Activated CD4-positive, alpha-beta memory T cell treated with anti-CD3 and anti-CD28 coated beads for 36 hours (primary cell): ENCODE data around the gene ARSB. TPM values are rescaled to one million over a fixed set of nuclear protein-coding genes. Genes with fewer than 3 reads are reported as not detected.
"Not testable (repeated sequence)": the region's sequence is repeated elsewhere in the genome, so short reads cannot be mapped to it uniquely, and the experiment has no call there.

Experiments used
- CTCF ChIA-PET: fragments of 350-600 bp; sonication (Branson Sonifier 250); formaldehyde crosslinking; loops from one replicate; lab custom pipeline; 2021; ENCODE audit warnings: antibody characterized with exemption, inconsistent platforms; lab: Charles Lee
- POLR2A ChIA-PET: fragments of 350-600 bp; sonication (Branson Sonifier 250); formaldehyde crosslinking; loops from one replicate; lab custom pipeline; 2021; ENCODE audit warnings: antibody characterized with exemption; lab: Charles Lee
- DNase-seq: peaks from one replicate; pipeline ENCODE4 v3.0.0-alpha.2; 2020
- H3K27ac Mint-ChIP-seq: one replicate; pipeline ENCODE4 v1.8.0; 2021; ENCODE audit warnings: mixed read lengths
- H3K27me3 Mint-ChIP-seq: one replicate; pipeline ENCODE4 v1.8.0; 2021; ENCODE audit warnings: mixed read lengths
- H3K36me3 Mint-ChIP-seq: one replicate; pipeline ENCODE4 v1.8.0; 2021; ENCODE audit warnings: mixed read lengths
- H3K4me1 Mint-ChIP-seq: one replicate; pipeline ENCODE4 v1.8.0; 2021; ENCODE audit warnings: low read depth, mixed read lengths
- H3K4me3 Mint-ChIP-seq: one replicate; pipeline ENCODE4 v1.8.0; 2021; ENCODE audit warnings: mild to moderate bottlenecking, mixed read lengths
- H3K9me3 Mint-ChIP-seq: one replicate; pipeline ENCODE4 v1.8.0; 2021; ENCODE audit warnings: mixed read lengths
- intact Hi-C: fragments of 100-400 bp; cut with micrococcal nuclease; formaldehyde crosslinking; loops from one replicate; pipeline ENCODE4 v1.15.1; 2023
- total RNA-seq, 2 experiments: library from RNA; stranded (reverse); gene quantifications; one replicate each; pipeline ENCODE4 v1.2.3, GENCODE V29; 2021

The ARSB gene
- total RNA-seq, 2 experiments from 2014 or later = 9.3 to 9.9 TPM

DNA sequence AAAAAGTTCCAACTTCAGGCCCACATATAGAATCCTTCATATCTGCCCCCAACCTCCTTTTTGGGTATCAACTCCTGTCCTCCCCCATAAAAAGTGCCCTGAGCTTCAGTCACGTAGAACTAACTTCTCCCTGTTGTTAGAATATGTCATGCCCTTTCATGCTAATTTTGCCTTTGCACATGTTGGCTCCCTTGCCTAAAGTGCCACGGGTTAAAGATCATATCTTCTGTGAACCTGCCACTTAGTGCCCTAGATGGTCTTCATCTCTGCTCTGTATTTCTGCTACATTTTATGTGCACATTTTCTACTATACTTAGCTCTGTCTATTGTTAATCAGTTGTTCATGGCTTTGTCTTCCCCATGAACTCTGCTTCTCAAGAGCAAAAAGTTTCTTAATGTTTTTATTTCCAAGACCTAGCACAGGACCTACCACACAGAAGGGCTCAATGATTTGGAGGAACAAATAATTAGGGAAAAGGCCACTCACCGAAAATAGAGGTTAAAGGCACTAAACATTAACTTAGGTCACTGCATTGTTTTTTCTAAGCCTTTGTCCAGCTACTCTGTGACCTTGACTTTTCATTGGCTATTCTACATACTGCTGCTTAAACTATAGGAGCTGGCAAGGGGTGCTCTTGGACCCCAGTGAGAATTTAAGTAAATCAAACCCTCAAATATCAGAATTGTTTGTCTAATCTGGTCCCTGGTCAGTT is 94.3 kb downstream of the ARSB start:
- peaks cover 3% of the 10 kb centered on the region for H3K36me3 Mint-ChIP-seq
- intact Hi-C loops = no loop called here
- ChIA-PET POLR2A (no interaction called here), CTCF (no interaction called here)
- no peak overlapping the region for H3K27ac Mint-ChIP-seq
- H3K4me1 Mint-ChIP-seq = peaks cover 12% of the 10 kb centered on the region
- no peak for DNase-seq
- H3K9me3 Mint-ChIP-seq = no peaks in the 10 kb centered on the region
- H3K4me3 Mint-ChIP-seq = no peak overlapping the region
- H3K27me3 Mint-ChIP-seq = no peaks in the 10 kb centered on the region

DNA sequence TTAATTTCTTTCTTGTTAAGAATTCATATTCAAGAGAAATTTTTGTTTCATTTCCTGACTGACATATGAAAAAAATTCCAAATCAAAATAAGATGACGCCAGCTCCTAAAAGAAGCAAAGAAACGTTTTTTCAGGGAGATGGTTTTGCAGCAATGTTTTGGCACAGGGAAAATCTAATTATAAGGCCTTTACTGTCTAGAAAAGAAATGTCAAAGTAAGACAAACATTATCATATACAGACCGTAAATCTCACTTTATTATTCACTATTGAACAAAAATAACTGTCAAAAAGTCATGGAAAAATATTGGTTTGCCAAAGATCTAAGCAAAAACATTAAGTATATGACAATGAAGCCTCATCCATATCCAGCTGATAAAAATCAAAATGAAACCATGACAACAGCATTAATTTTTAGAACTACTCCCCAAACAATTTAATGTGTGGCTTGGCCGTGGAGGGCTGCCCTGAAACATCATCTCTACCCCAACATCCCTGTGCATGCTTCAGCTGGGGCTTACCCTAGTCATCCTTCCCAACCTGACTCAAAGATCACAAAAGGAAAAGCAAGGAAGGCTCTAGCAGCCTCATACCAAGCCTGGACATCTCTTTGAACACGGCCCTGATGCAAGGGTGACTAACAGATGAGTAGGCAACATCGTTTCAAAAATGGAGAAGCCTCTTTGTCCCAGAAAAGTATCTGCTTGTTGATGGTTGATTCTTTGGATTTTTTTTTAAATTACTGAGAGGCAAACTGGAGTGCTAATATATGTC is 95.6 kb downstream of the ARSB start:
- H3K27me3 Mint-ChIP-seq = no peaks in the 10 kb centered on the region
- no peak overlapping the region for H3K27ac Mint-ChIP-seq
- no peak overlapping the region for H3K4me3 Mint-ChIP-seq
- DNase-seq = no peak
- intact Hi-C loops = no loop called here
- H3K36me3 Mint-ChIP-seq = no peaks in the 10 kb centered on the region
- H3K9me3 Mint-ChIP-seq = no peaks in the 10 kb centered on the region
- ChIA-PET CTCF (interaction anchor here (0.8 to 1.2 kb wide), 2 partner anchors 10 to 131 kb away, joined by 3 to 4 read pairs; no protein-coding TSS in a partner anchor), POLR2A (no interaction called here)
- H3K4me1 Mint-ChIP-seq = peaks cover 12% of the 10 kb centered on the region

DNA sequence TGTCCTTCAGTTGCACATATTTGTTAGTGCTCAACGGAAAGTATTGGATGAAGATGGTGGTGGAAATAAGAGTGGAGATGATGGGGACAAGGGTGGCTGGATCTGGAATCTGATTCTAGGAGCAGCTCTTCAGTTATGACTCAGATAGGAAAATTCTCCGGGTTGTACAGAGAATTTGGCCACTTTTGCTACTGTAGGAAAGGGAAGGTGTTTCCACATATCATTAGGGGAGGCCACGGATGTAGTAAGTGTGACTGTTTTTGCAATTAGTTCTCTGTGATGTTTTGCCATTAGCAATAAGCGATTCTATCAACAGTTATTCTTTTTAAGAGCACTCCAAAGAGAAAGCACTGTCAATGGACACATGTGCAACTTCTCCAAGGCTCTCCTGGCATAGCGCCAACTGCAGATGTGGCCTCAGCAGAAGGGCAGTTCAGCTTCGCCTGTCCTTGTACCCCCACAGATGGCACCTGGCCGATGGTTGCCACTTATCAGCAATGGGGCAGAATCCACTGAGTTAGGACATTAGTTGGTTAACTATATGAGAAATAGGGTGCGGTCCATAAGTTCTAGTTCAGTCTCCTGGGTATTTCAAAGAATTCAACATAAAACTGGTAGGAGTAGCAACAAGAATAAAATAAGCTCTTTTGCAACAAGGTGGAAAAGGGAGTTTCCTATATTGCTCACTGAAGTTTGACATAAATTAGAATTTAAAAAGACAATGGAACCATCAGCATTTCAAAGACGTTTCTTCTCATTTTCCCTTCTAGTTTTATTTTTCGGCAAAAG is 96.3 kb downstream of the ARSB start:
- no peak for DNase-seq
- H3K9me3 Mint-ChIP-seq = no peaks in the 10 kb centered on the region
- no peak overlapping the region for H3K4me3 Mint-ChIP-seq
- no peaks in the 10 kb centered on the region for H3K36me3 Mint-ChIP-seq
- H3K4me1 Mint-ChIP-seq = peaks cover 12% of the 10 kb centered on the region
- ChIA-PET POLR2A (no interaction called here), CTCF (interaction anchor here (0.8 to 1.2 kb wide), 2 partner anchors 11 to 131 kb away, joined by 3 to 4 read pairs; no protein-coding TSS in a partner anchor)
- no peaks in the 10 kb centered on the region for H3K27me3 Mint-ChIP-seq
- no peak overlapping the region for H3K27ac Mint-ChIP-seq
- intact Hi-C loops = no loop called here

DNA sequence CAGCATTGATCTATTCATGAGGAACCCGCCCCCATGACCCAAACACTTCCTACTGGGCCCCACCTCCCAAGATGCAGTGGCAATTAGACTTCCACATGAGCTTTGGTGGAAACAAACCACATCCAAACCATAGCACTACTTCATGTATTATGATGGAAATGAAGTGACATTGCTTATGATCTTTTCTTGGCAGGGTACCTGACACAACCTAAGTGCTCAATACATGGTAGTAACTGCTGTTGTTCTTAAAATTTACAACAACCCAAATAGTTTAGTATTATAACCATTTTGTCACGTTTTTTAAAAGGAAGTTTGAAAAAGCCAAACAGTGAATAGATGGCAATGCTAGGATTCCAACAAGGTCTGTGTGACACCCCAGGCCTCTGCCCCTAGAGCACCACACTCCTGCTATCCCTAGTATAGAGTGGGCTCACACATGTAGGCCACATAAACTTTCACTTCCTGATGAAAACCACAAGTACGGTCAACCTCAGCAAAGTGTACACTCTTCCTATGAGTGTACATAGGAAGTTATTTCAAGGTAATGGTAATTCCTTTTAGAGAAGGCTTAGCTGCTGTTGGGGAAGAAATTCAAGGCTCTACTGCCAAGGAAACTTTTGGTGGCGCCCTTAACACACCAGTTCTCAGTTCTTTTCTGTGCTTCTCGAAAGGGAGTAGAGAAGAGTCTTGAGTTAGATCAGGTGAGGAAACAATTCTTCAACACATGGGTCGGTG is 97.6 kb downstream of the ARSB start:
- Mint-ChIP-seq H3K27ac (no peak overlapping the region), H3K27me3 (no peaks in the 10 kb centered on the region), H3K4me3 (no peak overlapping the region), H3K36me3 (no peaks in the 10 kb centered on the region), H3K9me3 (no peaks in the 10 kb centered on the region), H3K4me1 (peaks cover 12% of the 10 kb centered on the region)
- ChIA-PET CTCF (interaction anchor here (0.7 to 3.9 kb wide), 5 partner anchors 10 to 245 kb away, joined by 3 to 27 read pairs (median 4); partner anchors contain the start of gene ARSB), POLR2A (no interaction called here)
- intact Hi-C loops = loop anchor here (2.0 kb wide), 1 partner anchor 97 kb away; the partner anchor contains the start of gene ARSB
- DNase-seq = peak; percentile 11

DNA sequence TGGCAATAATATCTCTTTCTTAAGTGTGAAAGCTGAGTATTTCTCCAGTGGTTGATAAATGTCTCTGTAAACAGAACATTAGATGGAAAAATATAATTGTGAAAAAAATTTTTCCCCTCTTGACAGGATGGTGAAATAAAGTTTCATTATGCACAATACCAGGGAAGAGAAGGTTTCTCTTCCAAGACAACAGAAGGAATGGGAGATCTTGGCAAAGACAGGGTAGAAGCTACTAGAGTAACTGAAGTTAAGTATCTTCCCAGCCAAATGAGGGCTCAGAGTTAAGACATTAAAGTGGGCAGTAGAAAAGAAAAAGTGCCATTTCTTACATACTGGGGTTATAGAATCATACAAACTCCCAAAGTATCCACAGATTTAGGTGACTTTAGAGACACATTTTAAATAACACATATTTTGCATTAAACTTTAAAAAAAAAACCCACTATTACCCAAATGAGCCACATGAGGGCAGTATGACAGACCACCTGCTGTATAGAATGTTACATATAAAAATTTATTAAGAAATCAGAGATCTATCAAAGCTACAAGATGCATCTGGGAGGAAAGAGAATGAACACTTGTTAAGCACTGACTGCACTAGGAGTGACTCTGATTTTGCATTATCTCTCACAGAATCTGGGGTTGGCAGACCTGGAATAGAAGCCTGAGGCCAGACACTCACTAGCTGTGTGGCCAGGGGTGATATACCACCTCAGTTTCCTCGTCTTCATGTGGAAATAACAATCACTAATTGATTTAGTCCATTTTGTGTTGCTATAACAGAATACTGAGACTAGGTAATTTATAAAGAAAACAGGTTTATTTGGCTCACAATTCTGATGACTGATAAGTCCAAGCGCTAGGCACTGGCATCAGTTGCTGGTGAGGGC is 98.5 kb downstream of the ARSB start:
- H3K36me3 Mint-ChIP-seq = no peaks in the 10 kb centered on the region
- ChIA-PET POLR2A (no interaction called here), CTCF (interaction anchor here (0.5 to 3.9 kb wide), 13 partner anchors 9 to 246 kb away, joined by 3 to 27 read pairs (median 3); partner anchors contain the start of gene ARSB)
- H3K4me3 Mint-ChIP-seq = no peak overlapping the region
- intact Hi-C loops = loop anchor here (2.0 kb wide), 1 partner anchor 98 kb away; the partner anchor contains the start of gene ARSB
- H3K27me3 Mint-ChIP-seq = no peaks in the 10 kb centered on the region
- no peak for DNase-seq
- H3K9me3 Mint-ChIP-seq = no peaks in the 10 kb centered on the region
- H3K27ac Mint-ChIP-seq = no peak overlapping the region
- peaks cover 12% of the 10 kb centered on the region for H3K4me1 Mint-ChIP-seq

DNA sequence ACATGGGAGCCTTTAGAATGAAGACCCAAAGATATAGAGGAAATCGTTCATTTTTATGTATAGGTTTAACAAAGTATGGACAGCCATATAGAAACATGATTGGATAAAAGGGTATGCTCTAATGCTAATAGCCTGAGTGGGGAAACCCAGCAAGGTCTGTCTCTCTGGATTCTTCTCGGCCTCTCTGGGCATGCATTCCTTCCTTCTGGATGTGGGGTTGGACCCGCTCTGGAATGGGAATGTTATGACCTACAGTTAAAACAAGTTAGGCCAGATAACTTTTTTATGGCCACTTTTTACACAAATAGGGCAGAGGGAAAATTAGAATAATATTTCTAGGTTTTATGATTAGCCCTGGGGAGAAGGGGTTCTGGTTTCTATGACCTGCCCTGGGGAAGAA is 103.2 kb downstream of the ARSB start:
- no peaks in the 10 kb centered on the region for H3K36me3 Mint-ChIP-seq
- H3K27me3 Mint-ChIP-seq = no peaks in the 10 kb centered on the region
- DNase-seq = no peak
- H3K4me1 Mint-ChIP-seq = no peaks in the 10 kb centered on the region
- intact Hi-C loops = no loop called here
- ChIA-PET POLR2A (no interaction called here), CTCF (interaction anchor here (0.7 kb wide), 1 partner anchor 819 kb away, joined by 3 read pairs; no protein-coding TSS in a partner anchor)
- no peak overlapping the region for H3K4me3 Mint-ChIP-seq
- no peak overlapping the region for H3K27ac Mint-ChIP-seq
- H3K9me3 Mint-ChIP-seq = no peaks in the 10 kb centered on the region

DNA sequence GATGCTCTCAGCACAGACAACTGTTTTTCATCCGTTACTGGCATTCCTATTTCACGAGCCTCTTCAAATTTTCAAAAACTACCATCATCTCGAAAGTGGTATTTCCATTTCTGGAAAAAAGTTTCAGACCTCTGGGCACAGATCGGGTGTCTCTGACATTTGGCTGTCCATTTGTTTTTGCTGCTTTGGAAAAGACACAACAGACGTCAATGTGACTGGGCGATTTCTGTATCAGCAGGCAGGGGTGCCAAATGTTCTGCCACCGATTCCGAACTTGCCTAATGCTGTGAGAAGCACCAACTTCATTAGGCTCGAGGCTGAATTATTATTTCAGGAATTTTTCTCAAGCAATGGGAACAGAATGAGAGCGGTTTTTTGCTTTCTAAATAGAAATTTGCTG is 105.6 kb downstream of the ARSB start:
- Mint-ChIP-seq H3K4me1 (no peaks in the 10 kb centered on the region), H3K36me3 (no peaks in the 10 kb centered on the region), H3K27ac (no peak overlapping the region), H3K4me3 (no peak overlapping the region), H3K27me3 (no peaks in the 10 kb centered on the region), H3K9me3 (no peaks in the 10 kb centered on the region)
- DNase-seq = no peak
- CTCF ChIA-PET = no interaction called here
- intact Hi-C loops = no loop called here
- POLR2A ChIA-PET = no interaction called here

DNA sequence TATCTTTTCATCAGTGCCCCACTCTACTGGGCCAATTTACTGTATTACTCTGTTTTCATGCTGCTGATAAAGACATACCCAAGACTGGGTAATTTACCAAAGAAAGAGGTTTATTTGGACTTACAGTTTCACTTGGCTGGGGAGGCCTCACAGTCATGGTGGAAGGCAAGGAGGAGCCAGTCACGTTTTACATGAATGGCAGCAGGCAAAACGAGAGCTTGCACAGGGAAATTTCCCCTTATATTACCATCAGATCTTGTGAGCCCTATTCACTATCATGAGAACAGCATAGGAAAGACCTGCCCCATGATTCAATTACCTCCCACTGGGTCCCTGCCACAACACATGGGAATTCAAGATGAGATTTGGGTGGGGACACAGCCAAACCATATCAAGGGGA is 119.0 kb downstream of the ARSB start:
- H3K4me1 Mint-ChIP-seq, POLR2A ChIA-PET, CTCF ChIA-PET, DNase-seq, intact Hi-C loops, H3K27ac Mint-ChIP-seq, H3K27me3 Mint-ChIP-seq, H3K4me3 Mint-ChIP-seq: not testable (repeated sequence)
- Mint-ChIP-seq H3K9me3 (peaks cover 31% of the 10 kb centered on the region), H3K36me3 (peaks cover 45% of the 10 kb centered on the region)

DNA sequence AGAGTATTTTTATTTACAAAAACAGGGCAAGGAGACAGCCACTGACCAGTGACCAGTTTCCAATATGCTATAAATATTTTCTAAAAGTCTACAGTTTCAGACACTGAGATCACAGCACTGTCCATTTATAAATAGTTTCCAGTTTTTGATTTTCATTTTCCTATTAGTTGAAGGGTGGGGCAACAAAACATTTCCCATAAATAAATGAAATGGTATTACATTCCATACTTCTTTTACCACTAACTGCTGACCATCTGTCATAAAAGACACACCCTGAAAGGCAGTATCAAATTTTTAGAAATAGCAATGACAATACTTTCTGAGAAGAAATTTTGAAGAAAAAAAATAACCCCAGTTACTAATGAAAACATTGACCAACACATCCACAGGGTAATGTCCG is 126.7 kb downstream of the ARSB start:
- ChIA-PET CTCF (no interaction called here), POLR2A (no interaction called here)
- Mint-ChIP-seq H3K27me3 (no peaks in the 10 kb centered on the region), H3K4me3 (no peak overlapping the region), H3K9me3 (peaks cover 25% of the 10 kb centered on the region), H3K27ac (no peak overlapping the region), H3K36me3 (peaks cover 46% of the 10 kb centered on the region), H3K4me1 (no peaks in the 10 kb centered on the region)
- intact Hi-C loops = no loop called here
- no peak for DNase-seq

DNA sequence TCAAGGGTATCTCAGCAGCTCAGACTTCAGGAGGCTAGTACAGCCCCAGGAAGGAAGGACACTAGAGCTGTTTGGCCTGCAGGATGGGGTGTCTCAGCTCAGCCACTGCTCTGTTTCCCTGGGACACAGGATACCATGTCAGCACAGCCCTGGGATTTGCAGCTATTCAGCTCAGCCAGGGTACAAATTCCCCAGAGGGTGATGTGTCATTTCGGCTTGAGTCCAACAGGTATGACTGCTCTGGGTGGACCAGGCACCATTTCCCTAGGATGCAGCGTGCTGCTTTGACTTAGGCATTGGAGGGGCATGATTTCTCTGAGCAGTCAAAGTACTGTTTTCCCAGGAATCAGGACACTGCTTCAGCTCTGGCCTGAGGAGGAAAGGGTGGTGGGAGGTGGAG is 130.1 kb downstream of the ARSB start:
- H3K4me3 Mint-ChIP-seq = no peak overlapping the region
- CTCF ChIA-PET = no interaction called here
- H3K27me3 Mint-ChIP-seq = no peaks in the 10 kb centered on the region
- POLR2A ChIA-PET = no interaction called here
- peaks cover 18% of the 10 kb centered on the region for H3K36me3 Mint-ChIP-seq
- H3K9me3 Mint-ChIP-seq = peaks cover 15% of the 10 kb centered on the region
- intact Hi-C loops = no loop called here
- H3K27ac Mint-ChIP-seq = no peak overlapping the region
- no peak for DNase-seq
- H3K4me1 Mint-ChIP-seq = no peaks in the 10 kb centered on the region

DNA sequence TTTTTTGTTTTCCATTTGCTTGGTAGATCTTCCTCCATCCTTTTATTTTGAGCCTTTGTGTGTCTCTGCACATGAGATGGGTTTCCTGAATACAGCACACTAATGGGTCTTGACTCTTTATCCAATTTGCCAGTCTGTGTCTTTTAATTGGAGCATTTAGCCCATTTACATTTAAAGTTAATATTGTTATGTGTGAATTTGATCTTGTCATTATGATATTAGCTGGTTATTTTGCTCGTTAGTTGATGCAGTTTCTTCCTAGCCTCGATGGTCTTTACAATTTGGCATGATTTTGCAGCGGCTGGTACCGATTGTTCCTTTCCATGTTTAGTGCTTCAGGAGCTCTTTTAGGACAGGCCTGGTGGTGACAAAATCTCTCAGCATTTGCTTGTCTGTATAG is 133.2 kb downstream of the ARSB start:
- POLR2A ChIA-PET, H3K36me3 Mint-ChIP-seq, H3K4me1 Mint-ChIP-seq, DNase-seq, H3K4me3 Mint-ChIP-seq, H3K27ac Mint-ChIP-seq, CTCF ChIA-PET, H3K27me3 Mint-ChIP-seq, intact Hi-C loops: not testable (repeated sequence)
- peaks cover 17% of the 10 kb centered on the region for H3K9me3 Mint-ChIP-seq
